Lower leg skin (tissue), 3 donors: Measurements from ENCODE around the gene RAB11FIP4.

ENCODE experiments used
- CTCF ChIP-seq, 3 donors: fragments of 450-650 bp; IDR thresholded peaks; one replicate each; pipeline ENCODE4 v1.5.1; 2016; ENCODE audit warnings: antibody characterized with exemption in 3 of 3, mild to moderate bottlenecking in 3 of 3, moderate library complexity in 2 of 3
- POLR2A ChIP-seq, 2 donors: fragments of 450-650 bp; IDR thresholded peaks; one replicate each; pipeline ENCODE4 v1.6.1; 2016 to 2017; ENCODE audit warnings: antibody characterized with exemption in 2 of 2, mild to moderate bottlenecking in 1 of 2, moderate library complexity in 1 of 2

- TF ChIP-seq CTCF (IDR thresholded peaks at IDR 0.05) (no peak), POLR2A (IDR thresholded peaks at IDR 0.05) (no peak)
Observed at GRCh38 chr17:31435581-31435980, 44.1 kb downstream of the RAB11FIP4 start.
